Fibroblast of skin of right biceps (primary cell): ENCODE results near the gene CC2D2A.

Source experiments
- DNase-seq: peaks from one replicate; pipeline ENCODE4 v3.0.0-alpha.2; 2013

Gene CC2D2A

DNA sequence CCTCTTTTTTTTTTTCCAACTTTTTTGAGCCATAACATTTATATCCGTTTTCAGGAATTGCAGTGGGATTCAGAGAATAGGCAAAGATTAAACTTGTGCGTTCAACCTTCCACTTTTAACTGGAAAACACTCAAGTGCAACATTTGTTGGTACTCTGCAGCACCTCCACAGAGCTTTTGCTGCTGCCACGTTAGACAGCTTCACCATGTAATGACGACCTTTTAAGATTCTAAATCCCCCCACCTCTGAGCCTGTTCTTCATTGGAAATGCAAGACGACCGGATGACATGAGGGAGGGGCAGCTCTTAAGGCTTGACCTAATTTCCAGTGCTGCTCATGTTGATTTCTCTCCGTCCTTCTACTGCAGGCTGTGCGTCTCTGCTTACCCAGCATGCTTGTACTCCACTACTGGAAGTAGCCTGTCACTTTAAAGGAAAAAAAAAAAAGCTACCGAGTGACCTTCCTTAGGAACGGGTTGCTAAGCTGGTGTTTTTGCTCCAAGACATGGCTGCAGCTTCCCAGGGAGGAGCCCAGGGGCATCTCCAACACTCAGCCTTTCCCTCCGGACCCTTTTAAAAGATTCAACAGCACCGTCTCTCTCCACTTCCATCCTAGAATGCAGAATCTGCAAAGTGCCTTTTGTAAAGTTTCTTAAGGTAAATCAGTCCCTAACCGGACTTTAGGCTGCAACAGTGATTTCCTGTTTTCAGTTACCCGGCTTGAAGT is at the start of gene CC2D2A:
CC2D2A (plus strand) TSS at position 481 of the 726 bp plus-strand sequence. CDS start 6,051 bp downstream, outside the sequence.
- peak; percentile 23 for DNase-seq

DNA sequence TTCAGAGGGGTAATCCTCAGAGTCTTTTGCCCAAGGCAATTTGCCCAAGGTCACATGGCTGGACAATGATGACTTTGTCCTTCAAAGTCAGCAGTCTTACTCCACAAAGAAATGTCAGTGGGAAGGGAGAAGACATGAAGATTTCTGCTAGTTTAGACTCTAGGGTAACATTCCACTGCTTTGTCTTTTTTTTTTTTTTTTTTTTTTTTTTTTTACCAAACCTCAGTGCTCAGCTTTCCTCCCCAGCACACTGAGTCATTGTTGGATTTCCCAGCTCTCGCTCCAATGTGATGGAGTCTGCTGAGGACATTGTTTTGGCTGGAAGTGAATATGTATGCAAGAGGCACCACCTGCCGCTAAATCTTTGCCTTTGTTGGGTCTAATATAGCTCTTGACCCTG is 49.0 kb upstream of the CC2D2A start:
- peak; percentile 66 for DNase-seq

DNA sequence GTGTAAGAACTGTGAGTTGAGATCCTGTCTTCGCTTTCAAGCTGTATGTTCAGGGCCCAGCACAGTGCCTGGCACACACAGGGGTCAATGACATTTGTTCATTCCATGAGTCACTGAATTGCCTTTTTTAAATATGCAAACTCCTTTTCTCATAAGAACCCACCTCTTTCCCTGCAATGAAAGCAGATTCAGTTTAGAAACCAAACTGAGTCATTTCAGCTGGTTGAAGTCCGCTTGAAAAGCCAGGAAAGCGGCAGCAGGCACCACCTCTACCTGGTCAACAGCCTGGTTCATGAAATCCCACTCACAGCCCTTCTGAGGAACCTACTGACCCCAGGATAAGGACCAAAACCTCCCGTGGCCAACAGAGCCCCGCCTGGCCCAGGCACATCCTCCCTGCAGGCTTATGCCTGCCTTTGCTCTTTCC is 46.4 kb upstream of the CC2D2A start:
- no peak for DNase-seq

DNA sequence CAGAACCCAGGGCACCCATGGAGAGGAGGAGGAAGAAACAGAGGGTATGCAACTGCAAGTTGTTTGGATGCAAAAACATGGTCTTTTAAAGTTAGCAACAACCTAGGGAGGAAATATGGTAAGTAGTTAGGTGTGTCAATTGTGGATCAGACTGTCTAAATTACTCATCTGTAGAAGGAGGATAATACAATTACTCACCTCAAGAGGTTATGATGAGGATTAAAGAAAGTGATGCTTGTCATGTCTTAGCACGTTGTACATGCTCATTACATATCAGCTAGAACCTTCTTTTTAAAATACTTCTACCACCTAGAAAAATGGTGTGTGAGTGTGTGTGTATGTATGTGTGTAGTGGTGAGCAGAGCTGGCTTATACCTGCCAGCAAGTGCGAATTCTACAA is 44.2 kb upstream of the CC2D2A start:
- DNase-seq: no peak

DNA sequence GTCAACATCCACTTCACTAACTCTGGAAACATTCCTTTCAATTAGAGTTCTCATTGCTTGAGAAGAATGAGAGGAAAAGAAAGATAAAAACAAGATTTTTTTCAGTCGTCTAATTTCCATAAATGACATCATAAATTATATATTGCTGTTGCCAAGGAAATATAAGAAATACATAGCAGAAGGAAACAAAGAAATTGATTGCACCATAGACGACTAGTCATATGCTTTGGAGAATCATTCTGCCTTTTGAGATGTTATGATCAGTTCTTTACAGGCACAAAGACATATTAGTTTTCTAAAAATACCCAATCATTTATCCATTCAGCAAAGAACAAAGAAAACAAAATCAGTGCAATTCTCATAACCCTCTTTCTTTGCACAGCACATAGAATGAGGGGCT is 42.5 kb upstream of the CC2D2A start:
- DNase-seq: no peak

DNA sequence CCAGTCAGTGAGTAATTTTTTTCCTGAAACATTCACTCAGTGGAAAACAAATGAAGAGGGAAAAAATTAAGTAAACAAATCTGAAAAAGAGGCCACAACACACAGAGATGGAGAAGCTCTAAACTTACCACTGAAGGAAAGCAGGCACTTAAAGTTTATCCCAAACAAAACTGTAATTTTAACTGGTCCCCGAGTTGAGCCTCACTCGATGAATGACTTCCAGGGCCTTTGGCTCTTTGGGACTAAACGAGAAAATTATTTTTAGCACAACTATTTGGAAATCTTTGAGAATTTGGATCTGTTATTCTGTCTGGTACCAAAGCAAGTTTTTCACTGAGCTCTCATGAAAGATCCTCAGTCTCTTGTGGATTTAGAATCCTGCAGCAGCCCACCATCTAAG is 42.0 kb upstream of the CC2D2A start, which contains the start of gene C1QTNF7:
C1QTNF7 (plus strand) TSS at position 333 of the 400 bp plus-strand sequence. CDS start 7,711 bp downstream, outside the sequence.
- DNase-seq: no peak

DNA sequence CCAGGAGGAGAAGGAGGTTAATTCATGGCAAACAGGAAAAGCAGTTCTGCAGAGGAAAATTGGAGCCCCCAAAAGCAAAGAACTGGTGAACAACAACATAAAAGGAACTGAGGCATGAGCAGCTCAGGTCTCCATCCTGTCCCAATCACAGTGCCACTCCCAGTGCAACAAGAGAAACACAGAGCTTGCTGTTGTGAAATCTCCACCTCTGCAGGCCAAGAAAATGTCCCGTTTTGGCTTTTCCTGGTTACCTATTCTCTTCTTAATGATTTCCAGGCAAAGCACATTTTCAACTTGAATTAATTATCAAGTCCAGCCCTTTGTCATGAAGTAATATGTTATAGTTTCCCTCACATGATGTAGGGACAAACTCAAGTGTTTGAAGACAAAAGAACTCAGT is 41.1 kb upstream of the CC2D2A start:
- DNase-seq: no peak

DNA sequence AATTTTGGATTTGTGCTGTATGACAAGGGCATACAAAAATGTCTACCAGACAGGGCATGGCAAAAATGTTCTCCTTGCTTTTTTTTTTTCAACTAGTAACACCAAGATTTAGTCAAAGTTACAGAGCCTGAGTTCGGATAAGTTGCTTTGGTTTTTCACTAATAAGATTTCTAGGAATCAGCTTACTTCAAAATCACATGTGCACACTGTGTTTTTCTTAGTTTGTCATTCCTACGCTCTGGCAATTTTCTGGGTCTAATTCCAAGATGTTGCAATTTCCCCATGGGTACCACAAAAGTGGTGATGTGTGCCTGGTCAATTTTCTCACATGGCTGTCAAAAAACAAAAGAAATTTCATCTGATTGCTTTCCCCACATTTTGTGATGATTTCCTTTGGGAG is 35.6 kb upstream of the CC2D2A start:
- DNase-seq: no peak

DNA sequence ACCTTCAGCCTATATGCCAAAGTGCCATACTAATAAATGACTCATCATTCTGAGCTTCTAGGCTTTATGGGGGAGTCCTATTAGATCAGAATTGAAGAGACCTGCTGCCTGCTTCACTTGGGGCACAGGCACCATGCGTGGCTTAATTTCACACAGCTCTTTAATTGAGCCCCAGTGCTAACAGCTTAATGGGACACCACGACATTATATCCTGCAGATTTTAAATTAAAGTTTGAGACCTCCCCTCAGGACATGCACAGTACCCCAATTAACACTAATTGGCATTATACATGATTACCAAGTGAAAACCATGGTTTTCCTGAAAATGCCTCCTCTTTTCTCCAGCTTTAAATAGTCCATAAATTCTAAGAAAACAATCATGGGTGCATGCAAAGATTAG is 35.0 kb upstream of the CC2D2A start:
- DNase-seq: no peak

DNA sequence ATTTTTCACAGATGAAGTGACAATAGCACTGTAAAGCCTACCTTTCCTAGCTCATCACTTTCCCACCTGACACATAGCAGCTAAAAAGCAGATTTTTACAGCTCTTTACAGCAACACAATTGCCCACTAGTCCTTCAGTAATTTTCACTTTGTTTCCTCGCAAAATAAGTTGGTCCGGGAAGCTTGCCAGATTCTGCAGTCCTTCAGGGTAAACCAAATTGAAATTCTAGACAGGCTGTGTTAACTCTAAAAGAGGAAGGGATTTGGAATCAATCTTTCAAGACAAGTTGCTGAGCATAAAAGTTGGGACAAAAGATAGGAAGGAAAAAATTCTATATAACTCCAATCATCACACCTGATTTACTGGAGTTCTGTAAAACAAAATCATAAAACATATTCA is 33.2 kb upstream of the CC2D2A start:
- DNase-seq: peak; percentile 47

DNA sequence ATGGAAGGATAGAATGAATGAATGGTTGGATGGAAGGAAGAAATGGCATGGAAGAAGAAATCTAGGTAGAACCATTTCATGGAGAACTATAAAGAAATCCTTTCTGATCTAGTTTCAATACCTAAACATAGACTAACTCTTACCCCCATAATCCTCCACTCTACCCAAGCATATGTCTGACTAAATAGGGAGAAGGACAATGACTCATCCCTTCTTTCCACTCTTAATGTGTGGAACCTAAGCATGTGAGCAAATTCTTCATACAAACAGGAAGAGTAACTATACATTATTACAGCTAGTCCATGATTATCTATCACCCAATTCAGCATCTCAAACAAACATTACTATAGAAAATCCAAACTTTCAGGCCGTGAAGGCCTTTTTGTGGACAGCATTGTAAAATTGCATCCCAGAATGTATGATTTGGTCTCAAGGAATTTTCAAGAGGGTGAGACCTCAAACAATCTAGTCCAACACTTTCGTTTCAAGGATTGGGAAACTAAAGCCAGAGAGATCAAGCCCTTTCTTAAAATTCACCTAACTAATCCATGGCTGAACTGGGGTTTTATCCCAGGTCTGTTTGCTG is 30.6 kb upstream of the CC2D2A start:
- DNase-seq: peak; percentile 57

DNA sequence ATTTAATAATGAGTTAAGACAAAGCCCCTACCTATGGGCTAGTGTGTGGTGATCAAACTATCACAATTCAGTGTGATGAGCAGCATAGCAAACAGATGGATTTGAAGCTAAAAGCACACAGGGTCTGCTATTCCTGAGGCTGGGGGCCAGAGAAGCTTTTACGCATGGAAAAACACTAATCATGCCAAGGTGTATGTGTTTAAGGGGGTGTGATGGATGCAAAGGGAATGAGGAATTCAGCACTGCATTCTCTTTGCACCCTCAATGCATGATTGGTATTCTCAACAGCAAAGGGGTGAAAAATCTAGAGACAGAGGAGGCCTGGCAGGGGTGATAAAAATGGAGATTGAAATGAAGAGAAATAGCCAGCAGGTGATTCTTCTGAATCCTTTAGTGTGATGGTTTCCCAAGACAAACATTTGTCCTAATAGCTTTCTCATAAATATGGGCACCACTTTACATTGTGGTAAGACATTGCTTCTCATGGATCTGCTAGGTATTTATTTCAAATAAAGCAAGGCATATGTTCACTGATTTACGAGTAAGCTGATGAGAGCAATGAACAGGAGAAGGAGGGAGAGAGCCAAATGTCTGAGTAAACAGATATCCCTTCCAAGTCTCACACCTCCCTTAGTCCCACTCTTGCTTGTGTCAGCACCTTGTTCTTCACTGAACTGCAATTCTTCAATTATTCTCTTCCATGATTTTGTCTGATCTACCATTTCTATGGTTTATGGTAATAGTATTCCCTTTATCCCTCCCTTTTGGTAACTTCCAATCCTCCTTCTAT is 26.1 kb upstream of the CC2D2A start:
- DNase-seq: no peak

DNA sequence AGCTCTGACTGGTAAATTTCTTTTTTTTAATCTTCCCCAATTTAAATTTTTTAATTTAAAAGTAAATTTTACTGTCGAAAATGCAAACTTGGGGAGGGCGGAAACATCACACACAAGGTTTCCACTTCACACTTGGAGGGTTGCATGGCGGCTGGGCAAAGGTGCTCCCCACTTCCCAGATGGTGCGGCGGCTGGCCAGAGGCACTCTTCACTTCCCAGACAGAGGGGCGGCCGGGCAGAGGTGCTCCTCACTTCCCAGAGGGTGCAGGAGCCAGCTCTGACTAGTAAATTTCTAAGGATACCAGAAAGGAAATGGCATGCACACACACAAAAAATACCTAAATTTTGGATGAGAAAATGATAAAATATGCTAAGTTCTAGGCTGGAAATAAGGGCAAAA is 25.4 kb upstream of the CC2D2A start:
- DNase-seq: no peak

DNA sequence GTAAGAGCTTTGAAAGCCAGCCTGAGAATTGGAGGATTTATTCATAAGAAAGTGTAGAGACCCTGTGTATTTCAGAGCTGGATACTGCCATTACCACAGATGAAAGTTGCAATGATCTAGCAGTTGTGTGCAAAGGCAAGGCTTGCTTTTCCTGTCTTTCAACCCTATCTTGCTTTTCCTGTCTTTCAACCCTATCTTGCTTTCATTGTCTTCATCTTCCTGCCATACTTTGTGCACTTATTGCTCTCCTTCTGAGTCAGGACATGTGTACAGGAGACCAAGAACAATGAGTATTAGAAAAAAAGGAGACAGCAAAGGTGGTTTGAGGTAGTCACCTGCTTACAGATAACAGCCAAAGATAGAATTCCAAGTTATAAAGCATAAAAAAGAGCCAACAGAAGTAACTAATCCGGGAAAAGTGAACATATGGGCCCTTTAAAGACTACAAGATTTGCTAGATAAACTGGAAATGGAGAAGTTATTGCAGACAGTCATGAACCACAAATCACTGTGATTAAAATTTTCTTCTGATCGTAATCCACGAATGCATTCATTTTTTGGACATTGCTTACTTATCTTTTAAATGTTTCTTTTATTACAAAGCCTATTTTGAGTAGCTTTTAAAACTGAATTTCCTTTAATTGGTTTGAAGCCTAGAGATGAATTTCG is 24.7 kb upstream of the CC2D2A start:
- DNase-seq: no peak

DNA sequence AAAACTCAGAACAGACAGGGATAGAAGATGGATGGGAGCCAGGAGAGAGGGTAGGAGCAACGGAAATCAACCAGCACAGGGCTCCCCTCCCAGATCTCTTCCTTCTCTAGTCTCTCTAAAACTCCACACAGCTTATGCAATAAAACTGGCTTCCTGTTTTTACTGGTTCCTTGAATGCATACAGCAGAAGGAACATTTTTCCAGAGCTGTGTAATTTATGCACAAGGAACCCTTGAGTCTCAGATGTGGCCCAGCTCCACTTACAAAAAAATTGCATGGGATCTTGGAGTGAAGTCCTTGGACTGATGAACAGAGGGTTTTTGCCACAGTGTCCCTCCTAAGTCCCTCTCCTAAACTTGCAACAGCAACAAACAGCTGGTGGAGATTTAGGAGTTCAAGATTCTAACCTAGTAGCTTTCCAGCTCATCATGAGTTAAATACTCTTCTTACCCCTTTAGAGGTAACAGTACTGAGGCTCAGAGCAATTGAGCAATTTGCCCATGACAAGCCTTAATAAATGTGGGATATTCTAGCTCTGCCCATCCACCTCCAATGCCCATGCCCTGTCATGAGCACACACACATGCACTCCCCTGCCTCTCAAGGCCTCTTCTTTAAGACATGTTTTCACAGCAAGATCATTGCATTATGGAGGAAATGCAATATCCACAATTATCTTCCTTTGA is 18.4 kb upstream of the CC2D2A start:
- peak; percentile 71 for DNase-seq

DNA sequence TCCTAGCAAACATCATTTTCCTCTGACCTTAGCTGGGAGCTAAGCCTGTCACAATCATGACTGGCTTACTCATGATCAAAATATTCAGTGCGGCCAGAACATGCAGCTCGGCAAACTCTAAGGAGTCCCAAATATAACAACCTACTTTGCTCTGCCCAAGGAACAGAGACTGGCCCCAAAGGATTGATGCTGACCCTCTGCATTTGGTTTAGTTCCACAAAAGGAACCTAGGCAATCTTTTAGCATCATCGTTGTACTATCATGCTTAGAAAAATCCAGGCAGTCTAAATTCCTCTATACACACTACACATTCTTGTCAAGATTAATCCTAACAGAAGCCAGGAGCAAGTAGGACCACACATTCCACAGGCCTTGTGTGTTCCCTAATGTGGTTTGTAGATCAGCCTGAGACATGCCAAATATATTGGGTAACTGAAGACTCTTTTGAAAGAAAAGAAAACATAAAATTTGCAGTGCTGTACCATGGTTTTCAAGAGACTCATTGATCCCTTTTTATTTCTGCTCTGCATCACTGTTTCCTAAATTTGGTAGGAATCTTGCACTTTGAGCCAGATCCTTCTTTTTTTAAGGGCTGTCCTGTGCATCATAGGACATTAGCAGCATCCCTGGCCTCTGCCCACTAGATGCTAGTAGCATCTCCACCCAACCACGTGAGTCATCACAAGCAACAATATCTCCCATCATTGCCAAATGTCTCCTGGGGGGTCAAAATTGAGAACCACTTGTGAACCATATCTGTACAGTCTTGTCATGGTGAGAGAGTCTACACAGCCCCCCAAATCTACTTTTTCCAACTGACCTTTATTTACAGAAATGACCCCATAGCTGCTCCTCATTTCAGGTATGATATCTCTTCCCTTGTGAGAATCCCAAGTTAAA is 17.6 kb upstream of the CC2D2A start:
- DNase-seq: peak; percentile 98

DNA sequence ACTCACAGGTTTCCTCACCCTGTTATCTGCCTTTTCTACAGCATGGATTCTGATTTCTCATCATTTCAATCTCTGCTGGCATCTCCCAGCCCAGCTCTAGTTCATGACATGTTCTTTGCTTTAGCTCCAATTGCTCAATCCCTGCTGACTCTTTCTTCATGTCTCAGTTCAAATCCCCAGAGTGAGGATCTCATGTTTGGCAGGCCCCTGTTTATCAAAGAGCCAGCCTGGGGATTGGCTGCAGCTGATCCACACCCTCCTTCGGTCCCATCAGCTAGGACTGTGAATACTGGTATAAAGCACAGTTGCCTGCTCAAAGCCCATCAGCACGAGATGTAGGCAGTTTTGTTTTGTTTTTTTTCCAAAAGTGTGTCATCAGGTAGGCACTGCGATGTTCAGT is 14.4 kb upstream of the CC2D2A start:
- DNase-seq: peak; percentile 67

DNA sequence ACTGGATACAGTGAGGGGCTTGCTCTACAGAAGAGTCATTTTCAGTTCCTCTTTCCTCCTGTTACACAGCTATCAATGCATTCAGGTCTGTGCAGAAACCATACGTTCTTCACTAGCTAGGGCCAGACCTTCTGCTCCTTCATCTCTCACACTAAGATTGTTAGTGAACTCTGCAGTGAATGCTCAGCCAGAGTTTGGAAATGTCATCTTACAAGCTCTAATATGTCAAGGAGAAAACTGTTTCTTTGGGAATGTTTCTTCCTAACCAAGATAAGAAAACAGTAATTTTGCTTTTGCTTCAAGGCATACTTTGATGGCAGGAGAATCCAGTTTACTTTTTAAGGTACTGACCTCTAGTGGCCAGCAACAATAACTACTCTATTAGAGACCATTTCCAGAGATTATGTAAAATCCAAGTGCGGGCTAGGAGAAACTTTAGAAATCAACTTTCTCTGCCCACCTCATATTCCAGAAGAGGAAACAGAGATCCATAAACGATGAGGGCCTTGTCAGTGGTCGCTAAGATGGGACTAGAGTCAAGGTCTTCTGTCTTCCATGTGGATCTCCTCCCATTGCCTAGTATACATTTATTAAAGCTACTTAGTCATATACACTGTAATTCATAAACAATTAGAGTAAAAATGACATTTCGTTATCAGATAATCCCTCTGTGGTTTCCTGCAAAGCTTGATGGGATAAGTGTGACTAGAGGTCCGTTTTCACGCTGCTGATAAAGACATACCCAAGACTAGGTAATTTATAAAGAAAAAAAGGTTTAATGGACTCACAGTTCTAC is 12.1 kb upstream of the CC2D2A start:
- peak; percentile 65 for DNase-seq

DNA sequence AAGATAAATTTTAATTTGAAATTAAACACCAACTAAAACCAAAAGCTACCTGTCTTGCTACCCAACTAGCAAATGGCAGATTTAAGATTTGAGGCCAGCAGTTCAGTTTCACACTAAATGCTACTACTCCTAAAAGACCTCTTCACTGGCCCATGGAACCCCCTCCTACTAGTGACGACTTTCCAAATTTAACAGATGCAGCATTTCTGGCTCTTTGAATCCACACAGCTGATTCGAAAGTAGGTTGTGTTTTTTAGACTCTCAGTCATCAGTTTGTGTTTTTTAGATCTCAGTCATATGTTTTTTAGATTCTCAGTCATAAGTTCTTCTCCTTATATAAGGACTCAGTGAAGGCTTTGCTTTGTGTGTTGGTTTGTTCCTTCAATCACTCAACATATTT is 11.1 kb upstream of the CC2D2A start:
- DNase-seq: no peak

DNA sequence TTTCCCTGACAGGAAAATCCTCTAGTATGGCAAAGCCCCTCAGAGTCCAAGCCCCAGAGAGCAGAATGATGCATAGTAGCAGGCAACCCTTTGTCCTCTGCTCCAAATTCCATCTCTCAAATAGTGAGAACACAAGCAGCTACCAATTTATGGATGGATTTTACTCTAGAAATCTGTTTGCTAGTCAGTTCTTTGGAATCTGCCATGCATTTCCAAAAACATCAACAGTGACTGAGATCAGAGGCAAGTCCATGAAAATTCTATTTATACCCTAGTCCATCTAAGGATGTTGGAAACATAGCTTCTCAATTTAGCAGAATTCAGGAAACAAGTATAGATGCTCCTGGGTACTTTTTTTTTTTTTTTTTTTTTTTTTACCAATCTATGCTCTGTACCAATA is 10.0 kb upstream of the CC2D2A start:
- DNase-seq: peak; percentile 16

DNA sequence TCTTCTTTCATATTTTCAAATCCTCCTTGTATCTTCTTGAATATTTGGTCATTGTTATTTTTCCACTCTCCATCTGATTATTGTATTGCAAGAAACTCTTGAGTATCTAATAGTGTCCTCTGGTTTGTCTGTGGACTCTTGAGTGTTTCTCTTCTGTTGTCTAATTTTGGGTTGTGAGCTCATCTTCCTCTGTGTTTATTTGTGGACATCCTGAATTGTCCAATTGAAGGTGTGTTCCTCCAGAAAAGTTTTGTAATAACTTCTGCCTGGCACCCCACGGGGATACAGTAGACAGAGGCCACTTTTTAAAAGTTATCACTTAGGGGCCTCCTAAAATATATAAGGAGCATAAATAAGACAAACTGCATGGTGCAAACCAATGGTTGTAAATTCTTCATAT is 3.1 kb upstream of the CC2D2A start:
- DNase-seq: no peak
